ENCODE measurements around the gene HAGH.

Gene HAGH

GRCh38 chr16:1821861-1822611, 4.6 kb downstream of the HAGH start:
- H3K4me3 ChIP-seq (ENCODE audit: low read depth, low read length): no peak overlapping the region
- TF ChIP-seq CTCF (IDR thresholded peaks at IDR 0.05; ENCODE audit: low read depth, low read length): no peak

GRCh38 chr16:1820946-1821290, 5.7 kb downstream of the HAGH start:
- TF ChIP-seq CTCF (IDR thresholded peaks at IDR 0.05; ENCODE audit: low read depth, low read length): no peak
- H3K4me3 ChIP-seq (ENCODE audit: low read depth, low read length): no peak overlapping the region

GRCh38 chr16:1820096-1820945, 6.3 kb downstream of the HAGH start:
- TF ChIP-seq CTCF (IDR thresholded peaks at IDR 0.05; ENCODE audit: low read depth, low read length): no peak
- H3K4me3 ChIP-seq (ENCODE audit: low read depth, low read length): no peak overlapping the region

GRCh38 chr16:1819611-1820010, 7.0 kb downstream of the HAGH start:
- TF ChIP-seq CTCF (IDR thresholded peaks at IDR 0.05; ENCODE audit: low read depth, low read length): no peak
- H3K4me3 ChIP-seq (ENCODE audit: low read depth, low read length): no peak overlapping the region

- no peak for TF ChIP-seq CTCF (IDR thresholded peaks at IDR 0.05; ENCODE audit: low read depth, low read length)
- no peak overlapping the region for H3K4me3 ChIP-seq (ENCODE audit: low read depth, low read length)
Observed at GRCh38 chr16:1818873-1819525, 7.6 kb downstream of the HAGH start.

- TF ChIP-seq CTCF (IDR thresholded peaks at IDR 0.05; ENCODE audit: low read depth, low read length): no peak
- no peak overlapping the region for H3K4me3 ChIP-seq (ENCODE audit: low read depth, low read length)
Observed at GRCh38 chr16:1818204-1818872, 8.3 kb downstream of the HAGH start.

Measured in WI38 (cell line).